ENCODE data around the gene ARFGAP2. TPM values are rescaled to one million over a fixed set of nuclear protein-coding genes. Genes with fewer than 3 reads are reported as not detected.

The ARFGAP2 gene
- total RNA-seq, 1 donor from 2014 or later = 45.8 TPM

DNA sequence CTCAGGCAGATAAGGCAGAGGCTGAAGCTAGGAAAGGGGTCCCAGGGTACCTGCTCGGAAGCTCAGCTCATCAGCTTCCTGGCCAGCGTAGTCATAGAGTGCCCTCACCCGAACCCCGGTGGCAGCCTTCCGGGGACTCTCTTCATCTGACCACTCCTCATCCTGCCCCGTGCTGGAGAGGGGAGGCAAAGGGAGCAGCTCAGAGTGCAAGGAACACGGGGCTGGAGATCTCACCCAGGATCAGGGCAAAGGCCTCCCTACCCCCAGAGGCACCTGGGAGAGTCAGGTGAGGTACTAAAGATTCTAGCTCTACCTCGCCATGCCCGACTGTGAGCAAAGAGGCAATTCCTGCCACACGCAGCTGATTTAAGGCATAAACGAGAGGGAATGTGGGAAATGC lies 1.6 kb upstream of the ARFGAP2 start:
- DNase-seq (ENCODE audit: missing footprints) (no peak), ATAC-seq (no peak)
- intact Hi-C loops (cut with DNase I) = loop anchor here (5.0 kb wide), 2 partner anchors 34 to 69 kb away; partner anchors contain the start of genes ACP2 and DDB2

- ATAC-seq (peak; percentile 30), DNase-seq (ENCODE audit: missing footprints) (peak; percentile 79)
- intact Hi-C loops (cut with DNase I) = loop anchor here (1.0 to 5.0 kb wide), 3 partner anchors 34 to 177 kb away; partner anchors contain the start of genes ACP2 and DDB2
Observed at GRCh38 chr11:47177846-47178245, 1.2 kb upstream of the ARFGAP2 start.

GRCh38 chr11:47177229-47177845 lies 658 bp upstream of the ARFGAP2 start:
- intact Hi-C loops (cut with DNase I) = loop anchor here (1.0 to 5.0 kb wide), 3 partner anchors 35 to 178 kb away; partner anchors contain the start of genes ACP2 and DDB2
- DNase-seq (ENCODE audit: missing footprints) = peak; percentile 76
- ATAC-seq = peak; percentile 63

GRCh38 chr11:47175746-47176327 lies 842 bp downstream of the ARFGAP2 start:
- intact Hi-C loops (cut with DNase I) = loop anchor here (5.0 kb wide), 2 partner anchors 36 to 71 kb away; partner anchors contain the start of genes ACP2 and DDB2
- ATAC-seq (no peak), DNase-seq (ENCODE audit: missing footprints) (no peak)

DNA sequence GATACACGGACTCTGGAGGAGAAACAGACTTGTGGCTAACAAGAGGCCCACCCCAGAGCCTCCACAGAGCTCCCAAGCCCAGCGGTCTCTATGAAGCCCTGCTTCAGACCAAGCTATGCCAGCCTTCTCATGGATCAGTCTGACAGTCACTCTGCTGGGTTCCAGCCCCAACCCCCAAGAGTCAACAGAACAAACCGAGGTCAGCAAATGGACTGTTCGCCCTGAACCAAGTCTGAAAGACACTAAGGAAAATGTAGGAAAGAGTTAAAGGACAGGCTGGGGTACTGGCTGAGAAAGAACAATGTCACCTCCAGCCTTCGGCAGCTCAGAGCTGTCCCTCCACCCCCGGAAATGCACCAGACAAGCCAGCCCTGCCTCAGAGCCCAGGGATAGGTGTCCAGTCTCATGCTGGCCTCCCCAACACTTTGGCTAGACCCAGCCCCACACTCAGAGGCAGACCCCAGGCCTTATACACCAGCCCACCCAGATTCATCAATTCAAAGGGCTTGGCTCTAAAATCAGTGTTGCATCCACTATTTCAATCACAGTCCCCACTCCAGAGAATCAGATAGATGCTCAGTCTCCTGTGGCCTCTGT lies 3.8 kb downstream of the ARFGAP2 start:
- DNase-seq (ENCODE audit: missing footprints) = no peak
- intact Hi-C loops (cut with DNase I) = no loop called here
- ATAC-seq = no peak

GRCh38 chr11:47171856-47172255 lies 4.8 kb downstream of the ARFGAP2 start:
- DNase-seq (ENCODE audit: missing footprints) (no peak), ATAC-seq (no peak)
- intact Hi-C loops (cut with DNase I) = no loop called here

- intact Hi-C loops (cut with DNase I) = no loop called here
- ATAC-seq (no peak), DNase-seq (ENCODE audit: missing footprints) (no peak)
Observed at GRCh38 chr11:47171061-47171838, 5.4 kb downstream of the ARFGAP2 start.

- no peak for ATAC-seq
- intact Hi-C loops (cut with DNase I) = no loop called here
- DNase-seq (ENCODE audit: missing footprints) = no peak
Observed at GRCh38 chr11:47166368-47166767, 10.3 kb downstream of the ARFGAP2 start.

- no peak for DNase-seq (ENCODE audit: missing footprints)
Observed at GRCh38 chr11:47165253-47165840, 11.3 kb downstream of the ARFGAP2 start.

GRCh38 chr11:47164321-47164720 lies 12.4 kb downstream of the ARFGAP2 start:
- intact Hi-C loops (cut with DNase I) = no loop called here
- DNase-seq (ENCODE audit: missing footprints) (no peak), ATAC-seq (no peak)

More at GRCh38 chr11:47165253-47165840, 11.3 kb downstream of the ARFGAP2 start:
- no peak for ATAC-seq
- intact Hi-C loops (cut with DNase I) = no loop called here

- ATAC-seq (no peak), DNase-seq (ENCODE audit: missing footprints) (no peak)
- intact Hi-C loops (cut with DNase I) = no loop called here
Observed at GRCh38 chr11:47163898-47164297, 12.8 kb downstream of the ARFGAP2 start.

DNA sequence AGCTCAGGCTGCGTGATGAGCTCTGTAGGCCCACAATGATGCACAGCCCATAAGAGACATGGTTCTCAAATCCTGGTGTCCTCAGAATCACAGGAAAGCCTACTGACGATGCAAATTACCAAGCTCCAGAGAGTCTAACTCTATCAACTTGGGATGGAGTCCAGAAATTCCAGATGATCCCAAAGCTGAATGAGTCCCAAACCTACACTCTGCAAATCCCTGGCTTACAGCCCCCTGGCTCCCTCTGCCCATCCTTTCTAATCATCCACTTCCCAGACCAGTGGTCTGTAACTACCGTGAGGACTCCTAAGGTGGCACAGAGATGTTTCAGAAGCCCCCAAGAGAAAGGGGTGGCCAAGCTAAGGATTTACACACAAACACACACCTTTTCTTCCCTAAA lies 13.5 kb downstream of the ARFGAP2 start:
- ATAC-seq (no peak), DNase-seq (ENCODE audit: missing footprints) (no peak)
- intact Hi-C loops (cut with DNase I) = no loop called here

- intact Hi-C loops (cut with DNase I) = no loop called here
- ATAC-seq (no peak), DNase-seq (ENCODE audit: missing footprints) (no peak)
Observed at GRCh38 chr11:47162426-47162825, 14.3 kb downstream of the ARFGAP2 start.

GRCh38 chr11:47161890-47162289 lies 14.8 kb downstream of the ARFGAP2 start:
- intact Hi-C loops (cut with DNase I) = no loop called here
- DNase-seq (ENCODE audit: missing footprints) (no peak), ATAC-seq (no peak)

DNA sequence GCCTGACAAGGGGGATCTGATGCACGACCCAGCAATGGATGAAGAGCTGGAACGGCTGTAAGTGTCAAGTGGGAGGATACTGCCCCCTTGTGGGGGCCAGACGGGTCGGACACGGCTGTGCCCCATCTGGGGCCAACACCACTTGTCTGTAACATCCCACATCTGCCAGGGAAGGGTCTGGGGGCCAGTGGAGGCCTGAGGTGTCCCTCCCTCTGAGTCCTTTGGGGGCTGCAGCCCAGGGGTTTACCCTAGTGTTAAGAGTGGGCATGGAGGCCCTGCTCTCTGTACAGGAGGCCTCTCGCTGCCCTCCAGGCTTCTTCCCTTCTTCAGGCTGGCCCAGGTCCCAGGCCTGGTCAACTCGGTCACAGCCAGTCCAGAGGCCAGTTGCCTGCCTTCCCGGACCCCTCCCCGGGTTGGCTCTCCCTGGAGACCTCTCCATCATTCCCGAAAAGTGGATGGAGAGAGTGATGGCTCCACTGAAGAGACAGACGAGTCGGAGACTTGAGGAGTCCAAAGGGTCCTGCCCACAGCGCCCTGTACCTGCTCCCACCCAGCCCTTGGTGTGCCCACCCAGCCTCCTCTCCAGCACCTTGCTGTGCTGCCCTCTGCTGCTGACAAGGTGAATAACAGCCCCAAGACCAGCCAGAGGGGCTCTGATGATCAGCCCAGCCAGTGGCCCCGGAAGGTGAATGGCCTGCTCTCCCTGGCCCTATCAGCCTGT lies 15.4 kb downstream of the ARFGAP2 start:
- intact Hi-C loops (cut with DNase I) = no loop called here
- ATAC-seq (peak; percentile 65), DNase-seq (ENCODE audit: missing footprints) (no peak)

DNA sequence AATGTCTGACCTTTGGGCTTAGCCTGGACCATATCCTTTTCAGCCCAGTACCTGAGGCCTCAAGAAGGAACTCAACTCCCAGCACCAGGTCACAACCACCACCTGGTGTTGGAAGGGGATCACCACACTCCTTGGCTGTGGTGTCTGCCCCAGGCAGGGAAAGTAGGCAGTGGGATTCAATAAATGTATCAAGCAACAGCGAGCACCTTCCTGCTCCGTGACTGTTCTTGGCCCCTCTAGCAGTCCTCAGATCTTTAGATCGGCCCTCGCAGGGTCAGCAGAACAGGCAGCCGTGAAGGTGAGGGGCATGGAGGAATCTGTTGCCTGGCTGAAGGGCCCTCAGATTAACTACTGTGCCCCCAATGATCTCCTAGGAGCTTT lies 15.9 kb downstream of the ARFGAP2 start:
- intact Hi-C loops (cut with DNase I) = no loop called here
- DNase-seq (ENCODE audit: missing footprints) (no peak), ATAC-seq (no peak)

DNA sequence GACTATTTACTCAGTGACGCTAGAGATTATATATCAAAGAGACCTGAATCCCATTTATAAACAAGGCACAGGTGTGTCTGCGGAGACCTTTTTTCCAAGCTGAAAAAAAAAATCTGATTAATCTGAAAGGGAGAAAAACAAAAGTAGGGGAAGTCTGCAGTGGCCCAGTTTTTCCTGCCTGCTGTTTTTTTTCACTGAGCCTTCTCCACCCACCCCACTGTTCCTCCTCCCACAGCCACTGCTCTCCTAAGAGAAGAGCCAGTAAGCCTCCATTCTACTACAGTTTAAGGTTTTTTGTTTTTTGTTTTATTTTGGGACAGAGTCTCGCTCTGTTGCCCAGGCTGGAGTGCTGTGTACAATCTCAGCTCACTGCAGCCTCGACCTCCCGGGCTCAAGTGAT lies 18.4 kb downstream of the ARFGAP2 start:
- no peak for DNase-seq (ENCODE audit: missing footprints)
- no peak for ATAC-seq
- intact Hi-C loops (cut with DNase I) = no loop called here

GRCh38 chr11:47157805-47158204 lies 18.9 kb downstream of the ARFGAP2 start:
- no peak for DNase-seq (ENCODE audit: missing footprints)
- intact Hi-C loops (cut with DNase I) = no loop called here
- ATAC-seq = no peak
